Mesenchymal stem cell (in vitro differentiated cells and primary cell): ENCODE data around the gene RPS6KA2.
A peak's percentile ranks its signal among the peaks of the same experiment; 100 is the strongest.

Source experiments
- DNase-seq: peaks from one replicate; pipeline ENCODE4 v3.0.0-alpha.2; 2013
- H2AFZ ChIP-seq: one replicate; pipeline ENCODE4 v1.6.1; 2013; ENCODE audit warnings: low read depth, mild to moderate bottlenecking, control low read depth, inconsistent platforms, low read length, moderate library complexity
- H2AK5ac ChIP-seq: 2 replicates; pipeline ENCODE4 v1.6.1; 2013; ENCODE audit warnings: low read length, moderate library complexity, mild to moderate bottlenecking, inconsistent platforms; ENCODE audit not compliant: severe bottlenecking
- H2BK120ac ChIP-seq: one replicate; pipeline ENCODE4 v1.6.1; 2013; ENCODE audit warnings: low read depth, mild to moderate bottlenecking, inconsistent platforms, low read length, moderate library complexity
- H2BK12ac ChIP-seq, 2 experiments: one replicate each; pipeline ENCODE4 v1.6.1; 2013; ENCODE audit warnings: inconsistent platforms in 2 of 2, low read length in 2 of 2, mild to moderate bottlenecking in 2 of 2, moderate library complexity in 2 of 2, control low read depth in 1 of 2
- H2BK15ac ChIP-seq: one replicate; pipeline ENCODE4 v1.6.1; 2013; ENCODE audit warnings: mild to moderate bottlenecking, low read depth, inconsistent platforms; ENCODE audit not compliant: poor library complexity, severe bottlenecking
- H2BK5ac ChIP-seq: 2 replicates; pipeline ENCODE4 v1.6.1; 2013; ENCODE audit warnings: low read depth, mild to moderate bottlenecking, low read length, control low read depth, inconsistent platforms; ENCODE audit not compliant: poor library complexity, severe bottlenecking
- H3K14ac ChIP-seq, 2 experiments: one replicate each; pipeline ENCODE4 v1.6.1; 2013; ENCODE audit warnings: inconsistent platforms in 2 of 2, low read length in 2 of 2, control low read depth in 1 of 2, mild to moderate bottlenecking in 1 of 2, moderate library complexity in 1 of 2
- H3K18ac ChIP-seq, 2 experiments: one replicate each; pipeline ENCODE4 v1.6.1; 2013; ENCODE audit warnings: inconsistent platforms in 2 of 2, low read length in 2 of 2, control low read depth in 1 of 2, low read depth in 1 of 2, mild to moderate bottlenecking in 1 of 2
- H3K23ac ChIP-seq, 2 experiments: one replicate each; pipeline ENCODE4 v1.6.1; 2013; ENCODE audit warnings: inconsistent platforms in 2 of 2, low read length in 2 of 2, mild to moderate bottlenecking in 2 of 2, moderate library complexity in 2 of 2, control low read depth in 1 of 2
- H3K27ac ChIP-seq: 2 replicates; pipeline ENCODE4 v1.5.1; 2013; ENCODE audit warnings: mild to moderate bottlenecking, moderate library complexity, low read length, control low read depth, inconsistent platforms; ENCODE audit not compliant: poor library complexity, severe bottlenecking
- H3K27me3 ChIP-seq, 2 experiments: 2 replicates each; pipeline versions ENCODE4 v1.6.1 to v1.7.0; 2013; ENCODE audit warnings: low read length in 2 of 2, mild to moderate bottlenecking in 2 of 2, moderate library complexity in 2 of 2, control low read depth in 1 of 2, inconsistent platforms in 1 of 2; ENCODE audit not compliant: control insufficient read depth in 1 of 2, insufficient read depth in 1 of 2
- H3K36me3 ChIP-seq, 2 experiments: 2 replicates each; pipeline versions ENCODE4 v1.6.1 to v1.7.0; 2013; ENCODE audit warnings: low read length in 2 of 2, control low read depth in 1 of 2, inconsistent platforms in 1 of 2, low read depth in 1 of 2, mild to moderate bottlenecking in 1 of 2; ENCODE audit not compliant: insufficient read depth in 2 of 2, control insufficient read depth in 1 of 2
- H3K4ac ChIP-seq, 2 experiments: one replicate each; pipeline ENCODE4 v1.6.1; 2013; ENCODE audit warnings: inconsistent platforms in 2 of 2, low read length in 2 of 2, mild to moderate bottlenecking in 2 of 2, moderate library complexity in 2 of 2, control low read depth in 1 of 2, low read depth in 1 of 2
- H3K4me1 ChIP-seq: 2 replicates; pipeline ENCODE4 v1.6.1; 2013; ENCODE audit warnings: low read depth, low read length, control low read depth; ENCODE audit not compliant: control insufficient read depth, insufficient read depth
- H3K4me2 ChIP-seq: 2 replicates; pipeline ENCODE4 v1.6.1; 2013; ENCODE audit warnings: low read length, mild to moderate bottlenecking, inconsistent platforms; ENCODE audit not compliant: poor library complexity, severe bottlenecking
- H3K4me3 ChIP-seq, 2 experiments: 2 replicates each; pipeline versions ENCODE4 v1.5.1 to v1.7.0; 2013; ENCODE audit warnings: low read length in 2 of 2, mild to moderate bottlenecking in 2 of 2, control low read depth in 1 of 2, low read depth in 1 of 2; ENCODE audit not compliant: insufficient read depth in 1 of 2
- H3K79me1 ChIP-seq: replicated peaks from 2 replicates; pipeline ENCODE4 v1.6.1; 2013; ENCODE audit warnings: mild to moderate bottlenecking, control low read depth, low read length, inconsistent platforms; ENCODE audit not compliant: poor library complexity, severe bottlenecking
- H3K9ac ChIP-seq: 2 replicates; pipeline ENCODE4 v1.7.0; 2013; ENCODE audit warnings: mild to moderate bottlenecking, low read length, moderate library complexity
- H3K9me3 ChIP-seq: 2 replicates; pipeline ENCODE4 v1.7.0; 2013; ENCODE audit warnings: mild to moderate bottlenecking, low read length; ENCODE audit not compliant: control insufficient read depth
- H4K8ac ChIP-seq: one replicate; pipeline ENCODE4 v1.6.1; 2013; ENCODE audit warnings: inconsistent platforms, mild to moderate bottlenecking, low read length, moderate library complexity
- H4K91ac ChIP-seq: one replicate; pipeline ENCODE4 v1.6.1; 2013; ENCODE audit warnings: mild to moderate bottlenecking, low read length, inconsistent platforms
- WGBS: methylation state at CpG from one replicate; pipeline ENCODE4 v1.1.7; 2013; ENCODE audit warnings: mixed read lengths; 5-methylcytosine and 5-hydroxymethylcytosine counted together

The RPS6KA2 gene

DNA sequence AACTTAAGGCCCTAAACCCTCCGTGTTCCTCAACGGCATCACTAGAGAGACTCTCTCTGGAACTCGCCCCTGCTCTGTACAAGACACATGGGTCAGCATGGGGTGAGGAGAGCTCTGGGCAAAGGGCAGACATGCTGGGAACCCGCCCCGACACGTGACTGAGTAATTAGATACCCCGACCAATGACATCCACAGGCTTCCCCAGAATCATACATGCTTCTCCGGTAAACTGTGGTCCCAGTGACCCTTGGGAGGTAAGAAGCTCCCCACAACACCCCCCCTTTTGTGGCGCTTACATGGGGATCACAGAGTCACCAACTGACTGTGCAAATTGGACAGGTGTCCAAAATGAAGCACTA lies 31.7 kb upstream of the RPS6KA2 start:
- Histone ChIP-seq H3K9ac (no peak overlapping the region), H3K79me1 (no peaks in the 10 kb centered on the region), H2AK5ac (no peak overlapping the region), H2AFZ (no peak overlapping the region), H2BK5ac (no peak overlapping the region), H3K14ac (no peak overlapping the region), H3K4ac (no peak overlapping the region), H3K4me3 (no peak overlapping the region), H3K23ac (no peak overlapping the region), H4K8ac (no peak overlapping the region), H3K4me2 (no peak overlapping the region), H3K18ac (no peak overlapping the region), H3K36me3 (no peaks in the 10 kb centered on the region), H3K27ac (no peak overlapping the region), H3K4me1 (peaks cover 3% of the 10 kb centered on the region), H3K27me3 (peaks cover 34 to 53% of the 10 kb centered on the region in 2 experiments), H3K9me3 (no peaks in the 10 kb centered on the region), H2BK12ac (no peak overlapping the region), H2BK120ac (no peak overlapping the region), H4K91ac (no peak overlapping the region), H2BK15ac (no peak overlapping the region)
- DNase-seq = no peak
- WGBS = 100% methylated on average over 9 of the region's 9 CpGs

DNA sequence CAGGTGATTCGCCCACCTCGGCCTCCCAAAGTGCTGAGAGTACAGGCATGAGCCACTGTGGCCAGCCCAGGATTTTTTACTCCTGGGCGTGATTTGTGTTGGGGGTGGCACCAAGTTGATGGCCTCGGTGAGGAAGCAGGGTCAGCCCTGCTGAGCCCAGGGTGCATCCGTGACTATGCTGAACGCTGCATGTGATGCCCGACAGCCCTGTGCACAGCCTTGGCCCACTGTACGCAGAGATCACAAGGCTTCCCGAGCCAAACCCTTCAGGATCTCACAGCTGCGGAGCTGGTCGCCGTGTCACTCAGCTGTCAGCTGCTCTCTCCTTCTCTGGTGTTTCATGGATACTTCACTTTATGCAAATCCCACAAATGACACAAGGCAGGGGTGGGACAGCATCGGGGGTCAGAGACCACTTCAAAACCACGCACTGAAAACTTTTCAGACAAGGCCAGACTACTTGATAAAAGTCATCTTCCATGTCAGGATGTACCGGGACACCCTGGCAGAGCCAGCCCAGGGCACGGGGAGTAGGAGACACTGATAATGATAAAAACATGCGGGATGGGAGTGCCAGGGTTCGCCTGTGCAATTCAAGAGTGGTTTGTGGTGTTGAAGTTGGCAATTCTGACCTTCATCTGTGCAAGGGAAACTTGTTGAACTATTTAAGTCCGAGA lies 31.2 kb upstream of the RPS6KA2 start:
- Histone ChIP-seq H3K9ac (no peak overlapping the region), H3K4ac (no peak overlapping the region), H2BK12ac (no peak overlapping the region), H4K91ac (no peak overlapping the region), H3K36me3 (no peaks in the 10 kb centered on the region), H3K4me3 (no peak overlapping the region), H3K9me3 (no peaks in the 10 kb centered on the region), H2BK5ac (no peak overlapping the region), H3K18ac (no peak overlapping the region), H3K27ac (no peak overlapping the region), H2AFZ (no peak overlapping the region), H3K14ac (no peak overlapping the region), H3K4me2 (no peak overlapping the region), H4K8ac (no peak overlapping the region), H3K79me1 (no peaks in the 10 kb centered on the region), H2AK5ac (no peak overlapping the region), H3K23ac (no peak overlapping the region), H3K4me1 (peaks cover 3% of the 10 kb centered on the region), H2BK120ac (no peak overlapping the region), H2BK15ac (no peak overlapping the region), H3K27me3 (peaks cover 30 to 48% of the 10 kb centered on the region in 2 experiments)
- no peak for DNase-seq
- 94% methylated on average over 19 of the region's 19 CpGs for WGBS

DNA sequence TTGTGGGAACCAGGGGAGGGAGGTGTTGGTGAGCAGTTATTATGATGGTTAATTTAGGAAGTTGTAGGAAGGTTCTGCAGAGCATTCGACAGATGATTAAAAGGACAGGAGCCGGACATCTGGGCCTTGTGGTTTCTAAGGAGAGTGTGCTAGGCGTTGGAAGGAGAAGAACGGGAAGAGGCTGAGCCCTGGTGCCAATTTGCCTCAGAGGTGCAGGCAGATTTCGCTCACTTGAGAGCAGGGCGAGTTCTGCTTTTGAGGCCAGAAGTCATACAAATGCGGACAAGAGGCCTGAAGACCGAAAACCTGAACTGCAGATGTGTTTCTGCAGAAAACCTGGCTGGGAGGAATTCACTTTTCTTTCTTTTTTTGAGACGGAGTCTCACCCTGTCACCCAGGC lies 30.5 kb upstream of the RPS6KA2 start:
- no peak overlapping the region for H4K8ac ChIP-seq

DNA sequence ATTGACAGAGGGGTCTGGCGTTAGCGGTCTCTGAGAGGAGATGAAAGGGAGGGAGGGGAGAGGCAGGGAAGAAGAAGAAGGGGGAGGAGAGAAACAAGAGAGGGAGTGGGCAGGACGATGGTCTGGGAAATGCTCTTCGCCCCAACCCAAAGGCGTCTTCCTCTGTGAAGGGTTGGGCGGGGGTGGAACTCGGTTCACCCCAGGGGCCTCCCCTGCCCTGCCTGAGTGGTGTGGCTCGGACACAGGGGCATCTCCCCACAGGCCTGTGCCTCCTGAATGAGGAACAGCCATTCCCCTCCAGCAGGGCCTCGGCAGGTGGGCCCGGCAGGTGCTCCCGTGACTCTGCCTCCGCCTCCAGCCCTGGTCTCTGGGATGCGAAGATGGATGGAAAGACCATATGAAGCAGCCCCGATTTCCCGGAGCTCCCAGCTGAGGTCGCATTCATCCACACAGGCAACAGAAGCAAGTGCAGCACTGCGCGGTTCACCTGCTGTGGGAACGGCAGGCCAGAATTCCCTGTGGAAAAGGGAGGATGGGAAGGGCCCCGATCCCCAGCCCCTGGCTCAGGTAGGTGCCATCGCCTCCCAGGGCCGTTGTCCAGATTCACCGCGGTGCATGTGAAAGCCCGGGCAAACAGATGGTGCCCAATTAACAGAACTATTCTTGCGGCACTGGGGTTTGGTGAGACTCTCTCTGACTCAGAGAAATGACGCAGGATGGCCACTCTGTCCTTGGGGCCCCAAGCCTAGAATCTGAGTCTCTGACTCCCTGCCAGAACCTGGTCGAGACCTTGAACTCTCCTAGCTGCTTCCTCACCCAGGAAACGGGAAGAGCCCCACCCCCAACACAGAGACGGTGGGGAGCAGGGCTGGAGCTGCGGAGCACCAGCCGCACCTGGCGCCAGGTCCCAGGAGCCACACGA lies 29.4 kb upstream of the RPS6KA2 start:
- WGBS = 14% methylated on average over 34 of the region's 34 CpGs
- H2BK120ac ChIP-seq = no peak overlapping the region

More for the DNA sequence above, 30.5 kb upstream of the RPS6KA2 start:
- Histone ChIP-seq H4K91ac (no peak overlapping the region), H3K4ac (no peak overlapping the region), H2BK12ac (no peak overlapping the region), H2AK5ac (no peak overlapping the region), H3K18ac (no peak overlapping the region), H3K27ac (no peak overlapping the region), H3K4me2 (no peak overlapping the region), H2AFZ (no peak overlapping the region), H2BK15ac (no peak overlapping the region), H3K79me1 (no peaks in the 10 kb centered on the region), H3K14ac (no peak overlapping the region), H3K23ac (no peak overlapping the region), H3K9me3 (no peaks in the 10 kb centered on the region), H2BK5ac (no peak overlapping the region), H3K27me3 (peaks cover 24 to 45% of the 10 kb centered on the region in 2 experiments), H3K4me3 (no peak overlapping the region), H2BK120ac (no peak overlapping the region), H3K9ac (no peak overlapping the region), H3K36me3 (no peaks in the 10 kb centered on the region), H3K4me1 (peaks cover 3% of the 10 kb centered on the region)
- DNase-seq = no peak
- 92% methylated on average over 9 of the region's 9 CpGs for WGBS

More for the DNA sequence above, 29.4 kb upstream of the RPS6KA2 start:
- DNase-seq = peak; percentile 59
- Histone ChIP-seq H3K36me3 (no peaks in the 10 kb centered on the region), H3K14ac (no peak overlapping the region), H2AK5ac (no peak overlapping the region), H3K4me1 (peaks cover 3% of the 10 kb centered on the region), H3K4ac (no peak overlapping the region), H4K91ac (no peak overlapping the region), H3K4me2 (no peak overlapping the region), H3K18ac (no peak overlapping the region), H3K9me3 (no peaks in the 10 kb centered on the region), H3K9ac (no peak overlapping the region), H3K79me1 (no peaks in the 10 kb centered on the region), H2AFZ (no peak overlapping the region), H3K23ac (peak overlapping the region in 1 of 2 experiments; percentile 27), H3K27ac (no peak overlapping the region), H3K4me3 (no peak overlapping the region), H4K8ac (peak overlapping the region; percentile 29), H2BK5ac (no peak overlapping the region), H2BK12ac (no peak overlapping the region), H2BK15ac (no peak overlapping the region), H3K27me3 (peaks cover 24 to 47% of the 10 kb centered on the region in 2 experiments)
